ENCODE measurements around the gene ZFP57.

Gene ZFP57

DNA sequence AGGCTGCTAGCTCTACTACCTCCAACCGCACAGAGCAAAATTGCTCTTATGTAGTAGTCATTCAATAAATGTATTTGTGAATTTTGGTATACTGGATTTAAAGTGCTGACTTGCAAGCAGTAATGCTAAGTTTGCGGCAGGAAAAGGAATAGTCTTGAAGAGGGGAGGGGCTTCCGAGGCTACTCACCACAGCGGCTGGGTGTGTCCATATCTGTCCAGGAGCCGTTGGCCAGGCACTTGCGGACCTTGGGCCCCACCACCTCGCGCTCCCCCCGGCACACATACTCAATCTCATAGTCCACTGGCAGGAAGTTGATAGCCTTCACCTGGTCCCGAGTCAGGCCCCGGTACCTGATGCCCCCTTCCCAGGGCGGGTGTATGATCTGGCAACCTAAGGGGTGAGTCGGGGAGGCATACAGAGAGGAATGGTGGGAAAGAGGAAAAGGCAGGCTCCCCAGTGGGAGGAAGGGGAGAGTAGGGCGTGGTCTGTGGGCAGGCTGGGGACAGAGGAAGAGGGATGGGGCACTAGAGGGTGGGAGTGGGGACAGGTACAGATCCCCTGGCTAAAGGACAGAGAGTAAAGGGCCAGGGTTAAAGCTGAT is 49.6 kb downstream of the ZFP57 start:
- DNase-seq, result peak; percentile 16 to 29
- TF ChIP-seq POLR2A (IDR thresholded peaks at IDR 0.05; ENCODE audit: low read length), result no peak
- TF ChIP-seq GATA1 (IDR thresholded peaks at IDR 0.05; ENCODE audit: low read depth, low read length), result no peak

DNA sequence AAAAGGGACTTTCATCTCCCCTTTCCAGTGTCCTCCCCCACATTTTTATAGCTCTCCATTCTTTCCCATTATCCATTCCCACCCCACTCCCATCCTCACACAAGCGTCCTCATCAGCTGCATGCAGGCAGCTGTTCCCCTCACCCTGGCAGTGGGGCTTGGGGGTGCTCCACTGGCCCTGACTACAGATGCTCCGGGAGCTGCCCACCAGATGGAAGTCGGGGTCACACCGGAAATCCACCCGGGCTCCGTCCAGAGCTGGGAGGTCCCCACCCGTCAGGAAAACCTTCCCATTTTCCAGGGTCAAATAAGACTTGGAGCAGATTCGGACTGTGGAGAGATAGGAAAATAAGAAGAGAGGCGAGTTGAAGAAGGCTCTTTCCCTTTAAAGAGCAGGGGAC is 50.6 kb downstream of the ZFP57 start:
- TF ChIP-seq GATA1 (IDR thresholded peaks at IDR 0.05; ENCODE audit: low read depth, low read length) (no peak), POLR2A (IDR thresholded peaks at IDR 0.05; ENCODE audit: low read length) (no peak)
- DNase-seq, result no peak

DNA sequence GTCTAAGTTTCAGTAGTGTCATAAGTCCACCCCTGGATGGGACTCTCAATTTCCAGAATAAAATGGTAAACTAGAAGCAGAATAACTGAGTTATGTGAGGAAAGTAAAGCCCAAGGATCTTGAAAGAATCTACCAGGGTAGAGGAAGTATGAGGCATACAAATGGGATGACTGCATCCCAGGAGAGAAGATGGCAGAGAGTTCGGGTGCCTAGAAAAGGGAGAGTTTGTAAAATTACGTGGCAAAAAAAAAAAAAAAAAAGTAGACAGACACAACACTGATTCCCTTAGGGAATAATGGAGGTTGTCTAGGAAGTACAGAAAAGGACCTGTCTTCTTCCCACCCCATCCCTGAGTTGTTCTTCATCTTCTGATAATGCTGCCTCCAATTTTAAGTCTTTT is 51.4 kb downstream of the ZFP57 start:
- DNase-seq, result no peak

DNA sequence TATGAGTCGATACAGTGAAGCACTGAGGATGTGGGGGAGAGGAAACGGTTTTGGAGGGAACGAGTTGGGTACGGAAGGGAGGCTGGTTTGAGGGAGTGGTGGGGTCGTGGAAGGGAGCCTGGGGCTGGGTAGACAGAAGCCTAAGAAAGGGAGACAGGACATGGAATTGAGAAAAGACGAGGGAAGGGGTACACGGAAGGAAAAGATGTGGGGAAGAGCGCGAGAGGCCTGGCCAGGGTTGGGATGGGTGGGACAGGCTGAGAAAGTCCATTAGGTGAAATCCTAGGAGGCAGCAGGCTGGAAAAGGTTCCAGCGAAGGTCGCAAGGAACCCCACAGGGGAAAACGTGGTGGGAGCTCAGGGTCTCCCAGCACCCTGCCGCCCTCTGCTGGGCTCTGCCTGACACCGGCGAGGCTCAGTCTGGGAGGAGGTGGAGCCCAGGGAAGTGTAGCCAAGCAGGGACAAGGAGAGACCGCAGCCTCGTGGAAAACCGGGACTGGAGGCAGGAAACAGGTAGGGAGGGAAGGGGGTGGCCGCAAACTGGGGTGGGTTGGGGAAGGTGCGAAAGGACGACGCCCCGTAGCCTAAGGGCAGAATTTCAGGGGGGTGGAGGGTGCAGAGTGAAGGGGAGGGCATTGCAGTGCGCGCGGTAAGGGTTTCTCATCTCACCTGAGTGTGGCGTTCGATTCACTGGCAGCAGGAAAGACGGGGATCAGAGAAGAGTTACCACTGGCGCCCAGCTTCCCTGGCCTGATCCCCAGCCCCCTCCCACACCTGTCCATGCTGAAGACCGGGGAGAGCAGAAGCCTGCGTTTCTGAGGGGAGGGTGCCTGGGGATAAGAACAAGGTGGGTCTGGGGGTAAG is 52.3 kb downstream of the ZFP57 start:
- peak; percentile 21 to 51 for DNase-seq
- TF ChIP-seq GATA1 (IDR thresholded peaks at IDR 0.05; ENCODE audit: low read depth, low read length) (no peak), POLR2A (IDR thresholded peaks at IDR 0.05; ENCODE audit: low read length) (no peak)

More for the DNA sequence above, 51.4 kb downstream of the ZFP57 start:
- no peak for TF ChIP-seq GATA1 (IDR thresholded peaks at IDR 0.05; ENCODE audit: low read depth, low read length)

DNA sequence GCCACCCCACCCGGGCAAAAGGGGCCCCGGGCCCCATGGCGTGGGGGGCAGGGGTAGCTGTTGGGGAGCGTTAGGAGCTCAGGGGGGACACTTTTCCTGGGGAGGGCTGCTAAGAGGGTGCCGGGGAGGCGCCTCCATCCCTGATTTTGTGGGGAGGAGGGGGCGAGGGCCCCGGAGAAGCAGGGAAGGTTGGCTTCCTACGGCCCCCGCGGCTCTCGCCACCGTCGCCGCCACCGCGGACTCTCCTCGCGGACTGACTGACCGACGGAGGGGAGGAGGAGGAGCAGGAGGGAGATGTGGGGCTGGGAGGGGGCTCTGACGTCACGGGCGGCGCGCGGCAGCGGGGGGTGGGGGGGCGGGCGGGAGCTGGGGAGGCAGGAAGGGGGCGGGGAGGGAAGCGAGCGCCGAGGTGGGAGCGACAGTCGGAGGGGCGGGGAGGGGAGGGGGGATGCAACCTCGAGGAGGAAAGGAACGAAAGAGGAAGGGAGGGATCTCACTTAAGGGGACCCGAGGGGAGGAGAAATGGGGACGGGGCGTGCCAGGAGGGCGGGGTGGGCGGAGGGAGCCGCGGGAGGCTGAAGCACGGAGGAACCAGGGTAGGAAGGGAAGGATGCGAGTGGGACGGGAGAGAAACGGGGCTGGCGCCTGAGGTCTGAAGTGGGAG is 53.1 kb downstream of the ZFP57 start:
- no peak for TF ChIP-seq GATA1 (IDR thresholded peaks at IDR 0.05; ENCODE audit: low read depth, low read length)
- TF ChIP-seq POLR2A (IDR thresholded peaks at IDR 0.05; ENCODE audit: low read length), result no peak
- peak; percentile 37 to 44 for DNase-seq

DNA sequence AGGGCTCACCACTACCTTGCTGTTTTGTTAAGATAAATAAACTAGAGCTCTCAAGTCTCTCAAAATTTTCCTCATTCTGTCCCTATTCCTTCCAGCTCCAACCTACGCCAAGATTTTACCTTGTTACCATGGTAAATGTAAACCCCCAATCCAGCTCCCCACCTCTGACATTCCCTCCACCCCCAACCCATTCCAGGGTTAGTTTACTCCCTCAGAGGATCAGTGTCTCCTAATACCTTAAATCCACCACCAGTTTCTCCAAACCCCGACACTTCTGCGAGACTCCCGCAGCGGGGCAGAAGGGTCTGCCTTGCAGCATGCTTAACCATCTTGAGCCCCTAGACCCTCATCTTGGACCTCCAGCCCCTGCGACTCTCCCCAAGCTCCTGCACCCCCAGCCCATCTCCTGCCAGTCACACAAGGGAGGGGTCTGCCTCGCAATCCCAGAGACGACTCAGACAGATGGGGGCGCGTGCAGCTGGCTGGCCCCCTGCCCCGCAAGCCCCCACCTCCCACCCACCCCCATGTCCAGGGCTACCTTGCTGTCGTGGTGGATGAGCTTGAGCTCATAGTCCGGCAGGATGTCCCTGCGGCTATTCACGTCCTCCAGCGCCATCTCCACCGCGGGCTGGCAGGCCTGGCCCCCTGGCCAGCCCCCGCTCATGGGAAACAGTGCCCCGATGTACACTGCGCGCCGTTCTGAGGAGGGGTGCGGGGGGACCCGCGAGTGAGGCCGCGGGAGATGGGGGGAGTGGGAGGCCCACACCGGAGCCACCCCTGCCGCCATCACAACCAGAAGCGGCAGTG is 53.8 kb downstream of the ZFP57 start:
- no peak for DNase-seq
- TF ChIP-seq GATA1 (IDR thresholded peaks at IDR 0.05; ENCODE audit: low read depth, low read length), result no peak
- no peak for TF ChIP-seq POLR2A (IDR thresholded peaks at IDR 0.05; ENCODE audit: low read length)

DNA sequence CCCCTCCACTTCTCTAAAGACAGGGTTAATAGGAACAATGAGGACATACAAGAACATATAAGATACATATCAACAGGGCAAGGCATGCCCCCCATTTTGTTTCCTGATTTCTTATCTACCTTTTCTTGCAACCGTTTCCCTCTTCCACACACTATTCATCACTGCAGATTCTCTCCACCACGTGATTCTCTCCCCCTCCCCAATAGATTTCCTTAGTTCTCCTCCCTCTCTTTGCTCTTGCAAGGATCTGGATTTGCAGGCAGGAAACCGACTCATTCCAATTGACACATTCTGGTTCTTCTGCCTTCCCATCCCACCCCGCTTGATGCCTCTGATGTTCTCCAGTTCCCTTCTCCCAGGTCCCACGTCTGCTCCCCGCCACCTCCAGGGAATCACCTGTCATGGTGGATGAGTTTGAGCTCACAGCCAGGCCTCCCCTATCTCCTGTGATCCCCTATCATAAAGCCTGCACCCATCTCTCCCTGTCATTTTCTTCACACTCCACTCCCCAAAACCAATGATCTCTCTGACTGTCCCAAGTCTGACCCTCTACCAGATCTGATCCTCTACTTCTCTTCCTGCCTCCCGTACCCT is 55.5 kb downstream of the ZFP57 start:
- no peak for TF ChIP-seq POLR2A (IDR thresholded peaks at IDR 0.05; ENCODE audit: low read length)
- no peak for TF ChIP-seq GATA1 (IDR thresholded peaks at IDR 0.05; ENCODE audit: low read depth, low read length)
- DNase-seq, result no peak

DNA sequence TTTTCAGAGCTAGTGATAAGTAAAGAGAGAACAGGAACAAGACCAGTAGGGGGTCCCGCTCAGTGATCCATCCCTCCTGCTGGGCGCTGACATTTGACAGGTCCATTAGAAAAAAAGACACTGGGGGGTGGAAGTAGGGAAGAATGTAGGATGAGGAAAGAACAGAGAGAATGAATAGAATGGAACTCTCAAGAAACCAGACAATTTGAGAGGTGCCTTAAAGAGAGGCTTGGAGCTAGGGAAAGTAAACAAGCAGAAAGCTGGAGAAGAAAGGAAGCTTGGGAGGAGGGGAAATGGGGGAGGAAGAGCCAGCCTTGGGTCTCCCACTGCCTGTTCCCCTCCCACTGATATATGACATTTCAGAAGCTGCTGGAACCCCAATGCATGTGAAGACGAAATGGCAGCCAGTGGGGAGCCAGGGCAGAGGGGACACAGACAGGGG is 56.4 kb downstream of the ZFP57 start:
- TF ChIP-seq GATA1 (IDR thresholded peaks at IDR 0.05; ENCODE audit: low read depth, low read length), result no peak
- no peak for TF ChIP-seq POLR2A (IDR thresholded peaks at IDR 0.05; ENCODE audit: low read length)
- no peak for DNase-seq

Measured in erythroblast (primary cell).